GM21447 (cell line): ENCODE results near the gene MISP3.

Experiments
- ATAC-seq: cut with Tn5 transposase; IDR thresholded peaks from one replicate; pipeline ENCODE4 v1.9.1; 2021; ENCODE audit not compliant: unreplicated experiment

Gene MISP3

GRCh38 chr19:14101003-14101545, 28.5 kb downstream of the MISP3 start:
- no peak for ATAC-seq

- no peak for ATAC-seq
Observed at GRCh38 chr19:14102102-14102696, 29.6 kb downstream of the MISP3 start.

- no peak for ATAC-seq
Observed at GRCh38 chr19:14102756-14103155, 30.2 kb downstream of the MISP3 start.

- no peak for ATAC-seq
Observed at GRCh38 chr19:14103310-14103709, 30.7 kb downstream of the MISP3 start.

- no peak for ATAC-seq
Observed at GRCh38 chr19:14105680-14106079, 33.1 kb downstream of the MISP3 start.

GRCh38 chr19:14106840-14107239, 34.3 kb downstream of the MISP3 start:
- no peak for ATAC-seq

GRCh38 chr19:14107581-14108461, 35.2 kb downstream of the MISP3 start:
- ATAC-seq = no peak

GRCh38 chr19:14110650-14111049, 38.1 kb downstream of the MISP3 start:
- no peak for ATAC-seq

GRCh38 chr19:14111486-14111885, 38.9 kb downstream of the MISP3 start:
- ATAC-seq = no peak

GRCh38 chr19:14112051-14112808, 39.6 kb downstream of the MISP3 start:
- ATAC-seq = no peak

GRCh38 chr19:14112809-14113385, 40.3 kb downstream of the MISP3 start:
- ATAC-seq = no peak

- ATAC-seq = no peak
Observed at GRCh38 chr19:14113762-14114414, 41.3 kb downstream of the MISP3 start.

GRCh38 chr19:14114439-14114838, 41.9 kb downstream of the MISP3 start:
- ATAC-seq = no peak

GRCh38 chr19:14114854-14115253, 42.3 kb downstream of the MISP3 start:
- ATAC-seq = no peak

GRCh38 chr19:14115756-14116155, 43.2 kb downstream of the MISP3 start:
- ATAC-seq = no peak

- ATAC-seq = no peak
Observed at GRCh38 chr19:14116525-14116917, 43.9 kb downstream of the MISP3 start.

GRCh38 chr19:14116918-14117578, 44.5 kb downstream of the MISP3 start:
- ATAC-seq = no peak

- ATAC-seq = peak; percentile 85
Observed at GRCh38 chr19:14117668-14118164, 45.1 kb downstream of the MISP3 start, which contains the start of gene PRKACA. TSS of gene PRKACA (minus strand) at chr19:14117762. CDS start at chr19:14117547, 215 bp downstream.

- ATAC-seq = peak; percentile 20
Observed at GRCh38 chr19:14118165-14119051, 45.8 kb downstream of the MISP3 start.
